GM21360 (cell line): ENCODE data around the gene ZC3H14.

Experiments
- ATAC-seq: cut with Tn5 transposase; IDR thresholded peaks from one replicate; pipeline ENCODE4 v1.9.1; 2021; ENCODE audit warnings: mild to moderate bottlenecking, moderate library complexity; ENCODE audit not compliant: unreplicated experiment

ZC3H14 gene

DNA sequence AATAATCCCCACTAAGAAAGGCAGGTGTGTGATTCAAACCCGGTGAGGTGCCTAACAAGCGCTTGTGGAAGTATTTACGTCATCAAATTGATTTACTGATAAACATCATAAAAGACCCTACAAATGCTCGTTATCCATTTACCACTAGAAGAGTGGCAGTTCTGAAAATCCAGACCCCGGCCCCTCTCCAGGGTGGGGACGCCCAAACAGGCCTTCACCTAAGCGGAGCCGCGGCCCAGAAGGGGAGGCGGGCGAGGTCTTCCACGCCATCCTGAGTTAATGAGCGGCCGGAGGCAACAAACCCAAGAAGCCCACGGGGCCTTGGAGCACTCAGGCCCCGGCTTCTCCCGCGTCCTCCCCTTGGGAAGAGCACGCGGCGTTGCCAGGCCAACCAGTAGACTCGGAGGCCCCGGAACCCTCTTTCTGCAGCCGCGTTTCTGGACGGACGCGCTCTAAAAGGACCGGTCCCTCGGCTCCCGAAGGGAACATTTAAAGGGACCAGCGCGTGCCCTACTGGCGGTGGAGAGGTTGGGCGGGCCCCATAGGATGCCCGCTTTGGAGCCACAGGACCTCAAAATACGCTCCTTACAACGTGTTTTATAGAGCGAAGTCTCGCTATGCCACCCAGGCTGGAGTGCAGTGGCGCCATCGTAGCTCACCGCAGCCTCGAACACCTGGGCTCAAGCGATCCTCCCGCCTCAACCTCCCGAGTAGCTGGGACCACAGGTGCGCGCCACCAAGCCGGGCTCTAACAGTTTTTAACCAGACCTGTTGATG lies 11.6 kb upstream of the ZC3H14 start:
- ATAC-seq, result no peak

DNA sequence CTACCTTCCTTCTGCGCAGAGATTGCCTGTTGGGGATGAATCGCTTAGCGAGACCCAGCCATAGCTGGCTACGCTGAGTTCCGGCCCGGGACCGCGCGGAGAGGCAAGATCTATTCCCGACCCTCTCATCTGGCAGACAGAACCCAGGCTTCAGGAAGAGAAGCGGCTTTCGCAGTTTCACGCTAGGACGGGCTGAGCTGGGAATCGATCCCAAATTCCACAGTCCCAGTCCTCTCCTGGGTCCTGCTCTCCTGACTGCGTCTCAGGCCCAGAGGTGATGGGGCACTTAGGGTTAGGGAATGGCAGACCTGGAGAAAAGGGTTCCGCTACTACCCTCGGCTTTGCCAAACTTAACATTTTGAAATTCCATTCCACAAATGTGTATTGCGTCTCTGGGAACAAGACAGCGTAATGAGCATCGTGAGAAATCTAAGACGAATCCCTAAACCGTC lies 10.8 kb upstream of the ZC3H14 start:
- ATAC-seq, result no peak

GRCh38 chr14:88552876-88553275 lies 10.0 kb upstream of the ZC3H14 start:
- ATAC-seq, result no peak

GRCh38 chr14:88553886-88554456 lies 8.9 kb upstream of the ZC3H14 start:
- peak; percentile 5 for ATAC-seq

DNA sequence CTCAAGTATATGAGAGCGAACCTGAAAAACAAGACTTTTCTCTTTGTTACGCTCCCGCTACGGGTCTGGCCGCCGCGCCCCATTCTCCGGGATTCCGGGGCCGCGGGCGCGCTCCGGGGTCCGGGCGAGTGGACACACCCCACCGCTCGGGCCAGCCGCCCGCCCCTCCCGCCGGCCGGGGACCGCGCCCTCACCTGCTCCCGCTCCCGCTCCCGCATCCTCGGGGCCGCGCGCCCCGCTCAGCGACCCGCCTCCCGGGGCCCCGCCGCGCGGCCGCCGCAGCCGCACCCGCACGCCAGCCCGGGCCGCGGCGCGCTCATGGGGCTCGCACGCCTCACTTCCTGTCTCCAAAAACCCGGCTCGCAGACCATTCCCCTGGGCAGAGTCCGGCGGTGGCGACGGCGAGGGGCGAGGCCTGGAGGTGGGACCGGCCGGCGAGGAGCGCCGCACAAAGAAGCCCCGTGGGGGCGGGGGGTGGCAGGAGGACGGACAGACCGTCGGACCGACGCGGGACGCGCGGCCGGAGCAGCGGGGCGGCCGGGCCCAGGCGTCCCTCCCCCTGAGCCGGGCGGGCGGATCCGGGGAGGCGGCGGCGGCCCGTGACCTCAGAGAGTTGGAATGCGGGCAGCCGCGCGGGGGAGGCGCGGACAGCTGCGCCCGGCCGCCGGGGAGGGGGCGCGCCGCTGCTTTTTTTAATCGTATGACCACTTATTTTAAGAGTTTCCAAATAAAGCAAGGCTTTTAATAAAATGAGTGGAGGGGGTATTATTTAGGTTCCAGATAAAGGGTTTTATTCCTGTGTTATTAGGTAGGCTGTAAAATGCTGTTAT lies 8.2 kb upstream of the ZC3H14 start, which contains the start of gene PTPN21:
PTPN21 (minus strand) TSS at position 551 of the 830 bp plus-strand sequence. CDS start 4,590 bp downstream, outside the sequence.
- peak; percentile 40 for ATAC-seq

DNA sequence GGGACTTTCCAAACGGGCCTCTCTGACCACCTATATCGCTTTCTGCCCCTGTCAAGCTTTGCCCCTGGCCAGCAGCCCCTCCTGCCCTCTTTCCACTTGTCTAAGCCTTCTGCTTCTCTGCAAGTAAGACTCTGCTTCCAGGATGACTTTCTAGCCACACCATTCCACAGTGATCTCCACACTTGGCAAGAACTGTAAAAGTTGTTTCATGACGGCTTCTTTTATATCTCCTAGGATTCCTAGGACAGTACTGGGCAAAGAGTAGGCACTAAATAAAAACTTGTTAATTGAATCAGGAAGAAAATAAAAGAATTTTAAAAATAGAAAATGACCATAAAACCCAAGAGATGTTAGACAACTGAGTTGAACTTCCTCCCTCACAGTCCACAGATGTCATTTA lies 6.3 kb upstream of the ZC3H14 start:
- no peak for ATAC-seq

GRCh38 chr14:88559852-88560251 lies 3.0 kb upstream of the ZC3H14 start:
- ATAC-seq, result no peak

GRCh38 chr14:88562532-88562830 lies 356 bp upstream of the ZC3H14 start:
- ATAC-seq, result no peak

- no peak for ATAC-seq
Observed at GRCh38 chr14:88563845-88564244, 1.0 kb downstream of the ZC3H14 start.

GRCh38 chr14:88565427-88565826 lies 2.6 kb downstream of the ZC3H14 start:
- ATAC-seq, result no peak

GRCh38 chr14:88568196-88568595 lies 5.4 kb downstream of the ZC3H14 start:
- no peak for ATAC-seq

- no peak for ATAC-seq
Observed at GRCh38 chr14:88572117-88572516, 9.3 kb downstream of the ZC3H14 start.

- no peak for ATAC-seq
Observed at GRCh38 chr14:88576222-88576621, 13.4 kb downstream of the ZC3H14 start.

DNA sequence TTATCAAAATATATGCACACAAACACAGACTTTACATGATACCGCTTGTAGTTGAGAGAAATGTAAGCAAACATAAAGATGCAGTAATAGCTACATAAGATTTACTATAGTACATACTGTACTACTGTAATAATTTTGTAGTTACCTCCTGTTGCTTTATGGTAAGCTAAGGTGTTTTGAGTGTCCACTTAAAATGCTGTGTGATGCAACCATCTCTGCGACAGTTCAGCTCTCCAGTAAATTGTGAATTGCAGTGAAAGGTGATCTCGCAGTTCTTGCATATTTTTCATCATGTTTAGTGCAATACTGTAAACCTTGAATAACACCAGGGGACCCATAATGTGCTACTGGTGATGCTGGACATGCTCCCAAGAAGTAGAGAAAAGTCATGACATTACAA lies 21.6 kb downstream of the ZC3H14 start:
- no peak for ATAC-seq

DNA sequence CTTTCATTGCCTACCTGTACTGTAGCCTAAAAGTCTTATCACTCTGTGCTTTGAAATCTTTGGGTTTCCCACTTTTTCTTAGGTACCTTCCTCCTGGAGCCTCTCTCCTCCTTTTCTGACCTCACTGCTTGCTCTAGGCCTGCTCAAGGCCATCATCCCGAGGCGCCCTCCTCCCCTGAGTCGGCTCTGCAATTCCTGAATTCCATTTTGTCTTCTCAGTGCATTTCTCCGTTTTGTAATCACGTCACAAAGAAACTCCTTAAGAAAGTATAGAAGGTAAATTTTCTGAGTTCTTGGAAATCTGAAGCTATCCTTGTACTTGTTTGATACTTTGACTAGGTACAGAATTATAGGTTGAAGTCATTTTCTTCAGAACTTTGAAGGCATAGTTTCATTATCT lies 25.2 kb downstream of the ZC3H14 start:
- ATAC-seq, result no peak

- no peak for ATAC-seq
Observed at GRCh38 chr14:88590173-88590572, 27.3 kb downstream of the ZC3H14 start.

- ATAC-seq, result no peak
Observed at GRCh38 chr14:88592031-88592430, 29.2 kb downstream of the ZC3H14 start.

DNA sequence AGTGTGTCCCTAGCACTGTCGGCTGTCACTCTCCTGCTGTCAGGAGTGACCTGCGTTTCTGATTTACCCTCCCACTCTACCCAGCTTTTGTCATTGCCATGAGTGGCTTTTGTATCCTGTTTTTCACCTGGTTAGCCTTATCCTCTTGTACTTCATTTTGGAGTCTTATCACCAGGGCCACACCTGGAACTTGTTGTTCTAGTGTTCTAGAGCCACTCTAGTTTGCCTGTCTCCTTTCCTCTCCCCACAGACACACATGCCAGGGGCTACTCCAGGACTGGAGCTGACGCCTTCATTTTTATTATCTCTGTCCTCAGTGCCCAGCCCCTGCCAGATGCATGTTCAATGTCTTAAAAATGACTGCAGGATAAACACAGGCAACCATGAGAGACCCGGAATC lies 34.2 kb downstream of the ZC3H14 start:
- ATAC-seq, result no peak

- ATAC-seq, result no peak
Observed at GRCh38 chr14:88597601-88598000, 34.8 kb downstream of the ZC3H14 start.

- ATAC-seq, result no peak
Observed at GRCh38 chr14:88598097-88598675, 35.3 kb downstream of the ZC3H14 start.

GRCh38 chr14:88599326-88599725 lies 36.5 kb downstream of the ZC3H14 start:
- ATAC-seq, result peak; percentile 27
